ENCODE measurements around the gene CCNF.
A peak's percentile ranks its signal among the peaks of the same experiment; 100 is the strongest.

CCNF gene

DNA sequence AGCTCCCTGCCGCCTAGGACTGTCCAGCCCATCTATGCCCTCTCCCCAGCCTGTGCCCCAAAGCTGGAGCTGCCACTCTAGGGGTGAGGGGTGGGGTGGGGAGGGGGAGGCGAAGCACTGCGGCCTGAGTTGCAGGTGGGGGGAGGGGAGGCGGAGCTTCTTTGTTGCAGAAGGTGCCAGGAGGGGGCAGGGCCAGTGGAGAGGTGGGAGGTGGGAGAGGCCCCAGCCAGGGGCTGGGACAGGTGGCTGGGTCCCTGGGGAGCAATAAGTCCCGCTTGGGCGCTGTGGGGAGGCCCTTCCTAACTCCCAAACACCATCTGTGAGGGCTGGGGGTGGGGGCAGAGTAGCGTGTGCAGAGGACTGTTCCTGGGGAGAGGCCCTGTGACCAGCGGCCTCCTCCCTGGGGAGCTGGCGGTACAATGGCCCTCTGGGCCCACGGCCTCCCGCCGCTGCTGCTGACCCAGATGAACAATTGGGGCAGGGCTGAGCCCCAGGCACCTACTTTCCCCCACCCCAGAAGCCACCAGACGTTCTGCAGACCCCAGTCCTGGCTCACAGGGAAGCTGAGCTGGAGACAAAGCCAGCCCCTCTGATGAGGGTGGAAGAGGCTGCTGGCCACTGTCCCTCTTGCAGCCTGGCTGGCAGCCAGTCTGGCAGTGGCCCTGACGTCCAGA lies 39.6 kb downstream of the CCNF start:
- Histone ChIP-seq H3K27ac (ENCODE audit: extremely low read depth, low read depth, low read length) (peak overlapping the region; percentile 85), H3K4me3 (ENCODE audit: low read depth, low read length) (peak overlapping the region; percentile 37)
- peak; percentile 64; the same call in 1 of the 2 replicates for TF ChIP-seq KLF7 (tag by site-specific recombination; IDR thresholded peaks at IDR 0.05; ENCODE audit: borderline replicate concordance)
- 0 out of 2 replicates have a peak, but pooled peaks have one; percentile 20 for TF ChIP-seq MZF1 (tag by site-specific recombination; IDR thresholded peaks at IDR 0.05; ENCODE audit: borderline replicate concordance)
- TF ChIP-seq ZNF157 (tag by site-specific recombination; IDR thresholded peaks at IDR 0.05): no peak
- peak; percentile 74 for TF ChIP-seq SCRT2 (tag by site-specific recombination; IDR thresholded peaks at IDR 0.05)
- TF ChIP-seq, protein P1, sequence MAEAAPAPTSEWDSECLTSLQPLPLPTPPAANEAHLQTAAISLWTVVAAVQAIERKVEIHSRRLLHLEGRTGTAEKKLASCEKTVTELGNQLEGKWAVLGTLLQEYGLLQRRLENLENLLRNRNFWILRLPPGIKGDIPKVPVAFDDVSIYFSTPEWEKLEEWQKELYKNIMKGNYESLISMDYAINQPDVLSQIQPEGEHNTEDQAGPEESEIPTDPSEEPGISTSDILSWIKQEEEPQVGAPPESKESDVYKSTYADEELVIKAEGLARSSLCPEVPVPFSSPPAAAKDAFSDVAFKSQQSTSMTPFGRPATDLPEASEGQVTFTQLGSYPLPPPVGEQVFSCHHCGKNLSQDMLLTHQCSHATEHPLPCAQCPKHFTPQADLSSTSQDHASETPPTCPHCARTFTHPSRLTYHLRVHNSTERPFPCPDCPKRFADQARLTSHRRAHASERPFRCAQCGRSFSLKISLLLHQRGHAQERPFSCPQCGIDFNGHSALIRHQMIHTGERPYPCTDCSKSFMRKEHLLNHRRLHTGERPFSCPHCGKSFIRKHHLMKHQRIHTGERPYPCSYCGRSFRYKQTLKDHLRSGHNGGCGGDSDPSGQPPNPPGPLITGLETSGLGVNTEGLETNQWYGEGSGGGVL (tag by site-specific recombination; IDR thresholded peaks at IDR 0.05): peak; percentile 91
- peak; percentile 48; the same call in 1 of the 2 replicates for TF ChIP-seq ZBTB8A (tag by site-specific recombination; IDR thresholded peaks at IDR 0.05)
- no peak for TF ChIP-seq REPIN1 (tag by site-specific recombination; IDR thresholded peaks at IDR 0.05; ENCODE audit: low read depth)
- peak; percentile 52; the same call in 1 of the 2 replicates for TF ChIP-seq ZNF394 (tag by site-specific recombination; IDR thresholded peaks at IDR 0.05; ENCODE audit: borderline replicate concordance)
- TF ChIP-seq, protein P2, sequence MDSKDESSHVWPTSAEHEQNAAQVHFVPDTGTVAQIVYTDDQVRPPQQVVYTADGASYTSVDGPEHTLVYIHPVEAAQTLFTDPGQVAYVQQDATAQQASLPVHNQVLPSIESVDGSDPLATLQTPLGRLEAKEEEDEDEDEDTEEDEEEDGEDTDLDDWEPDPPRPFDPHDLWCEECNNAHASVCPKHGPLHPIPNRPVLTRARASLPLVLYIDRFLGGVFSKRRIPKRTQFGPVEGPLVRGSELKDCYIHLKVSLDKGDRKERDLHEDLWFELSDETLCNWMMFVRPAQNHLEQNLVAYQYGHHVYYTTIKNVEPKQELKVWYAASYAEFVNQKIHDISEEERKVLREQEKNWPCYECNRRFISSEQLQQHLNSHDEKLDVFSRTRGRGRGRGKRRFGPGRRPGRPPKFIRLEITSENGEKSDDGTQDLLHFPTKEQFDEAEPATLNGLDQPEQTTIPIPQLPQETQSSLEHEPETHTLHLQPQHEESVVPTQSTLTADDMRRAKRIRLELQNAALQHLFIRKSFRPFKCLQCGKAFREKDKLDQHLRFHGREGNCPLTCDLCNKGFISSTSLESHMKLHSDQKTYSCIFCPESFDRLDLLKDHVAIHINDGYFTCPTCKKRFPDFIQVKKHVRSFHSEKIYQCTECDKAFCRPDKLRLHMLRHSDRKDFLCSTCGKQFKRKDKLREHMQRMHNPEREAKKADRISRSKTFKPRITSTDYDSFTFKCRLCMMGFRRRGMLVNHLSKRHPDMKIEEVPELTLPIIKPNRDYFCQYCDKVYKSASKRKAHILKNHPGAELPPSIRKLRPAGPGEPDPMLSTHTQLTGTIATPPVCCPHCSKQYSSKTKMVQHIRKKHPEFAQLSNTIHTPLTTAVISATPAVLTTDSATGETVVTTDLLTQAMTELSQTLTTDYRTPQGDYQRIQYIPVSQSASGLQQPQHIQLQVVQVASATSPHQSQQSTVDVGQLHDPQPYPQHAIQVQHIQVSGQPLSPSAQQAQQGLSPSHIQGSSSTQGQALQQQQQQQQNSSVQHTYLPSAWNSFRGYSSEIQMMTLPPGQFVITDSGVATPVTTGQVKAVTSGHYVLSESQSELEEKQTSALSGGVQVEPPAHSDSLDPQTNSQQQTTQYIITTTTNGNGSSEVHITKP (tag by site-specific recombination; IDR thresholded peaks at IDR 0.05): no peak; the same call in 1 of the 2 replicates
- TF ChIP-seq, protein P3, sequence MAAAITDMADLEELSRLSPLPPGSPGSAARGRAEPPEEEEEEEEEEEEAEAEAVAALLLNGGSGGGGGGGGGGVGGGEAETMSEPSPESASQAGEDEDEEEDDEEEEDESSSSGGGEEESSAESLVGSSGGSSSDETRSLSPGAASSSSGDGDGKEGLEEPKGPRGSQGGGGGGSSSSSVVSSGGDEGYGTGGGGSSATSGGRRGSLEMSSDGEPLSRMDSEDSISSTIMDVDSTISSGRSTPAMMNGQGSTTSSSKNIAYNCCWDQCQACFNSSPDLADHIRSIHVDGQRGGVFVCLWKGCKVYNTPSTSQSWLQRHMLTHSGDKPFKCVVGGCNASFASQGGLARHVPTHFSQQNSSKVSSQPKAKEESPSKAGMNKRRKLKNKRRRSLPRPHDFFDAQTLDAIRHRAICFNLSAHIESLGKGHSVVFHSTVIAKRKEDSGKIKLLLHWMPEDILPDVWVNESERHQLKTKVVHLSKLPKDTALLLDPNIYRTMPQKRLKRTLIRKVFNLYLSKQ (tag by site-specific recombination; IDR thresholded peaks at IDR 0.05; ENCODE audit: borderline replicate concordance): peak; percentile 12; the same call in 1 of the 2 replicates
- peak; percentile 42; the same call in 1 of the 2 replicates for TF ChIP-seq ZBTB1 (tag by site-specific recombination; IDR thresholded peaks at IDR 0.05)
- TF ChIP-seq, protein P4, sequence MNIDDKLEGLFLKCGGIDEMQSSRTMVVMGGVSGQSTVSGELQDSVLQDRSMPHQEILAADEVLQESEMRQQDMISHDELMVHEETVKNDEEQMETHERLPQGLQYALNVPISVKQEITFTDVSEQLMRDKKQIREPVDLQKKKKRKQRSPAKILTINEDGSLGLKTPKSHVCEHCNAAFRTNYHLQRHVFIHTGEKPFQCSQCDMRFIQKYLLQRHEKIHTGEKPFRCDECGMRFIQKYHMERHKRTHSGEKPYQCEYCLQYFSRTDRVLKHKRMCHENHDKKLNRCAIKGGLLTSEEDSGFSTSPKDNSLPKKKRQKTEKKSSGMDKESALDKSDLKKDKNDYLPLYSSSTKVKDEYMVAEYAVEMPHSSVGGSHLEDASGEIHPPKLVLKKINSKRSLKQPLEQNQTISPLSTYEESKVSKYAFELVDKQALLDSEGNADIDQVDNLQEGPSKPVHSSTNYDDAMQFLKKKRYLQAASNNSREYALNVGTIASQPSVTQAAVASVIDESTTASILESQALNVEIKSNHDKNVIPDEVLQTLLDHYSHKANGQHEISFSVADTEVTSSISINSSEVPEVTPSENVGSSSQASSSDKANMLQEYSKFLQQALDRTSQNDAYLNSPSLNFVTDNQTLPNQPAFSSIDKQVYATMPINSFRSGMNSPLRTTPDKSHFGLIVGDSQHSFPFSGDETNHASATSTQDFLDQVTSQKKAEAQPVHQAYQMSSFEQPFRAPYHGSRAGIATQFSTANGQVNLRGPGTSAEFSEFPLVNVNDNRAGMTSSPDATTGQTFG (tag by site-specific recombination; IDR thresholded peaks at IDR 0.05; ENCODE audit: borderline replicate concordance): no peak
- peak; percentile 95 for TF ChIP-seq IKZF3 (tag by site-specific recombination; IDR thresholded peaks at IDR 0.05)
- no peak for TF ChIP-seq ZNF473 (tag by site-specific recombination; IDR thresholded peaks at IDR 0.05)
- TF ChIP-seq ZXDB (tag by site-specific recombination; IDR thresholded peaks at IDR 0.05): peak; percentile 82
- peak; percentile 94 for TF ChIP-seq ZNF423 (tag by site-specific recombination; IDR thresholded peaks at IDR 0.05)
- TF ChIP-seq ZNF639 (tag by site-specific recombination; IDR thresholded peaks at IDR 0.05): peak; percentile 81; the same call in 1 of the 2 replicates
- TF ChIP-seq SP3 (tag by site-specific recombination; IDR thresholded peaks at IDR 0.05): peak; percentile 89
- TF ChIP-seq ZNF555 (tag by site-specific recombination; conservative IDR thresholded peaks at IDR 0.05): no peak
- peak; percentile 97 for TF ChIP-seq WT1 (tag by site-specific recombination; IDR thresholded peaks at IDR 0.05)
- TF ChIP-seq ZNF600 (tag by site-specific recombination; IDR thresholded peaks at IDR 0.05): peak; percentile 49; the same call in 1 of the 2 replicates
- peak; percentile 71 for TF ChIP-seq ZNF76 (tag by site-specific recombination; IDR thresholded peaks at IDR 0.05; ENCODE audit: borderline replicate concordance, low read depth)
- TF ChIP-seq RBAK (tag by site-specific recombination; IDR thresholded peaks at IDR 0.05): no peak
- no peak for TF ChIP-seq ZNF16 (tag by site-specific recombination; IDR thresholded peaks at IDR 0.05; ENCODE audit: low read depth)
- peak; percentile 50 for TF ChIP-seq KLF8 (tag by site-specific recombination; IDR thresholded peaks at IDR 0.05)
- peak; percentile 31; the same call in 1 of the 2 replicates for TF ChIP-seq ZNF501 (tag by site-specific recombination; IDR thresholded peaks at IDR 0.05)

More for the DNA sequence above, 39.6 kb downstream of the CCNF start:
- POLR2A ChIA-PET: interaction anchor here (0.6 to 3.2 kb wide), 11 partner anchors 9 to 424 kb away, joined by 3 to 34 read pairs (median 5); partner anchors contain the start of genes ATP6V0C, ECI1 and TEDC2
- CTCF ChIA-PET: interaction anchor here (0.6 to 2.5 kb wide), 4 partner anchors 31 to 218 kb away, joined by 3 to 8 read pairs (median 4); no protein-coding TSS in a partner anchor
- Histone ChIP-seq H3K36me3 (ENCODE audit: control insufficient read depth in 2 of 2, insufficient read depth in 1 of 2, low read length in 2 of 2) (peaks cover 0 to 7% of the 10 kb centered on the region in 2 experiments; a peak in 1 of 3 replicates), H3K9me3 (ENCODE audit: control insufficient read depth, insufficient read depth, low read depth, low read length) (no peaks in the 10 kb centered on the region), H3K4me1 (ENCODE audit: control insufficient read depth, insufficient read depth, low read length) (peaks cover 27% of the 10 kb centered on the region)

All from HEK293 (cell line).